Measurements from ENCODE around the gene PI4KA. TPM values are rescaled to one million over a fixed set of nuclear protein-coding genes. Genes with fewer than 3 reads are reported as not detected.

PI4KA gene
- total RNA-seq, 1 donor from 2014 or later = 40.5 TPM

DNA sequence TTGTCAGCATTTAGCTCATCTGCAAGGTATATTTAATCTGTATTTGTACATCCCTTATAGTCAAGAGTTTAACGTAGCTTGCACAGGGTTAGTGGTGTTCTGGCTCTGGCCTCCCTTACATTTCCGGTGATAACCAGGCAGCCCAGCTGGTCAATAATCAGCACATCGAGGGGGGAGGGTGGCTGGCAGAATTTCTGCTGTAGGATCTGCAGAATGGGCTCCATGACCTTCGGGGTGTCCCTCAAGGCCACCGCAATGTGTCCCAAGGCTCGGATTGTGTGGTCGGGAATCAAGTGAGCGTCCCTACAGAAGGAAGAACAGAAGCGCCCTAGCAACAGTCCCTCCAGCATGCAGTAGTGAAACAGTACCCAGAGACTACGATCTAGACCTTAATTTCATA, 59.6 kb downstream of the PI4KA start:
- DNase-seq = no peak
- Histone ChIP-seq H3K27me3 (ENCODE audit: low read depth) (no peaks in the 10 kb centered on the region), H3K4me3 (no peak overlapping the region), H3K4me1 (no peaks in the 10 kb centered on the region), H3K9me3 (replicated peaks) (no peaks in the 10 kb centered on the region), H3K36me3 (peaks cover 92% of the 10 kb centered on the region), H3K27ac (replicated peaks) (no peak overlapping the region)
- TF ChIP-seq, protein P1, sequence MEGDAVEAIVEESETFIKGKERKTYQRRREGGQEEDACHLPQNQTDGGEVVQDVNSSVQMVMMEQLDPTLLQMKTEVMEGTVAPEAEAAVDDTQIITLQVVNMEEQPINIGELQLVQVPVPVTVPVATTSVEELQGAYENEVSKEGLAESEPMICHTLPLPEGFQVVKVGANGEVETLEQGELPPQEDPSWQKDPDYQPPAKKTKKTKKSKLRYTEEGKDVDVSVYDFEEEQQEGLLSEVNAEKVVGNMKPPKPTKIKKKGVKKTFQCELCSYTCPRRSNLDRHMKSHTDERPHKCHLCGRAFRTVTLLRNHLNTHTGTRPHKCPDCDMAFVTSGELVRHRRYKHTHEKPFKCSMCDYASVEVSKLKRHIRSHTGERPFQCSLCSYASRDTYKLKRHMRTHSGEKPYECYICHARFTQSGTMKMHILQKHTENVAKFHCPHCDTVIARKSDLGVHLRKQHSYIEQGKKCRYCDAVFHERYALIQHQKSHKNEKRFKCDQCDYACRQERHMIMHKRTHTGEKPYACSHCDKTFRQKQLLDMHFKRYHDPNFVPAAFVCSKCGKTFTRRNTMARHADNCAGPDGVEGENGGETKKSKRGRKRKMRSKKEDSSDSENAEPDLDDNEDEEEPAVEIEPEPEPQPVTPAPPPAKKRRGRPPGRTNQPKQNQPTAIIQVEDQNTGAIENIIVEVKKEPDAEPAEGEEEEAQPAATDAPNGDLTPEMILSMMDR (IDR thresholded peaks at IDR 0.05; ENCODE audit: borderline replicate concordance) = no peak
- intact Hi-C loops (cut with micrococcal nuclease) = no loop called here

DNA sequence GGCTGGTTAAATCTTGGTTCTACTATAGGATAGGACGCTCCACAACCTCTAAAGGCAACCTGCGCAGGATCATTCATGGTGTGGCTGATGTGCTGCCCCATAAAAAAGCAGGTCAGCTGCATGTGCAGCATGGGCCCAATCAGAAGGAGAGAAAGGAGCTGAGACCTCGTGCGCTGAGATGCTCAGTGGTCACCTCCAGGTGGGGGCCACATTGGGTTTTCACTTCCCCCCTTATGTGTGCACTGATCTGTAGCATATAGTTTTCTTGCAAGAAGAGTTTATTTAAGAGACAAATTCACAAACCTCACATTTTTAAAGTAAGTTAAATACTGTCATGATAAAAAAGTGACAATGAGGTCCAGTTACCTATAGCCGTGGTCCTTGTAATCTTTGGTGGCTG, 60.4 kb downstream of the PI4KA start:
- TF ChIP-seq, protein P1 (IDR thresholded peaks at IDR 0.05; ENCODE audit: borderline replicate concordance) = no peak
- DNase-seq = no peak
- Histone ChIP-seq H3K4me3 (no peak overlapping the region), H3K9me3 (replicated peaks) (no peaks in the 10 kb centered on the region), H3K27ac (replicated peaks) (no peak overlapping the region), H3K36me3 (peaks cover 84% of the 10 kb centered on the region), H3K27me3 (ENCODE audit: low read depth) (no peaks in the 10 kb centered on the region), H3K4me1 (no peaks in the 10 kb centered on the region)
- intact Hi-C loops (cut with micrococcal nuclease) = no loop called here

DNA sequence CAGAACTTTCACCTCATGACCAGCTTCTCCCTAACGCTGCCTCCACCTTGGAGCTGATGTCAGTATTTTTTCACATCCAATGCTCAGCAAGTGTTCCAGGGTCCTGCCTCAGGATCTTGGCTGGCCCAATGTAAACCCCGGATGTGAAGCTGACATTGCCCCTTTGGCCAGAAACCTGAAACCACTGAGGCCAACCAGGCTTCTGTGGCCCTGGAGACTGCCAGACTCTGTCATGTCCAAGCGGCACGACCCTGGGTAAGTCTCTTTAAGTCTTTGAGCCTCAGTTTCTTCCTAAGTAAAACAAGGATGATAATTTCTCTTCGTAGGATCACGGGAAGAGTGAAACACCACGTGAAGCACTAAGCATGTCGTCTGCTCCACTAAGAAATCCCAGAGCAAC, 61.9 kb downstream of the PI4KA start:
- no peaks in the 10 kb centered on the region for H3K4me1 ChIP-seq
- H3K27ac ChIP-seq (replicated peaks) = no peak overlapping the region
- H3K4me3 ChIP-seq = no peak overlapping the region
- TF ChIP-seq, protein P1 (IDR thresholded peaks at IDR 0.05; ENCODE audit: borderline replicate concordance) = no peak
- H3K27me3 ChIP-seq (ENCODE audit: low read depth) = no peaks in the 10 kb centered on the region
- DNase-seq = no peak
- H3K36me3 ChIP-seq = peaks cover 83% of the 10 kb centered on the region
- H3K9me3 ChIP-seq (replicated peaks) = no peaks in the 10 kb centered on the region
- intact Hi-C loops (cut with micrococcal nuclease) = no loop called here

DNA sequence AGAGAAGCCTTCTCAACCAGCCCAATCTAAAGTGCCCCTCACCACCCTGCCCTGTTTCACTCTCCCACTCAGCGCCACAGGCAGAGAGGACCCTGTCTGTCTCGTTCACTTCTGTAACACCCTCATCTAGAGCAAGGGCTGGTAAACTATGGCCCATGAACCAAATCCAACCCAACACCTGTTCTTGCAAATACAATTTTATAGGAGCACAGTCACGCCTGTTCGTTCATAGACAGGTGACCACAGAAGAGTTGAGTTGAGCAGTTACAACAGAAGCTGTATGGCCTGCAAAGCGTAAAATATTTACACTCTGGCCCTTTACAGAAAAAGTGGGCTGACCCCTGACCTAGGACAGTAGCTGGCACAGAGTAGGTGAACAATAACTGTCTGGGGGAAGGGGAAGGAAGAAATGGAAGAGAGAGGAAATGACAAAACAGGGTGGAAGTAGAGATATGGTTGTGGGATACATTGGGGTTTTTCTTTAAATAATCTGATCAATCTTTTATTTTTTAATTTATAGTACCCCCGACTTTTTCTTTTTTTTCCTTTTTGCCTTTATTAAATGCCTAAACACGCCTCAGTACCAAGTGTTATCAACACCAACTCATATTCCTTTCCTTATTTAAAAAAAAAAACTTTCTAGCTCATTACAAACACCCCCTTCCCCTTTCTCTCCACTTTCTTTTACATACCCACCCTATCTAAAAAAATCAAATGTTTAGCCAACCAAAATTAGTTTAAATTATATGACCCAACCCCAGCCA, 63.8 kb downstream of the PI4KA start:
- no peaks in the 10 kb centered on the region for H3K4me1 ChIP-seq
- H3K9me3 ChIP-seq (replicated peaks) = no peaks in the 10 kb centered on the region
- no peak for DNase-seq
- H3K27ac ChIP-seq (replicated peaks) = no peak overlapping the region
- intact Hi-C loops (cut with micrococcal nuclease) = no loop called here
- TF ChIP-seq, protein P1 (IDR thresholded peaks at IDR 0.05; ENCODE audit: borderline replicate concordance) = no peak
- H3K36me3 ChIP-seq = peaks cover 74% of the 10 kb centered on the region
- no peak overlapping the region for H3K4me3 ChIP-seq
- no peaks in the 10 kb centered on the region for H3K27me3 ChIP-seq (ENCODE audit: low read depth)

DNA sequence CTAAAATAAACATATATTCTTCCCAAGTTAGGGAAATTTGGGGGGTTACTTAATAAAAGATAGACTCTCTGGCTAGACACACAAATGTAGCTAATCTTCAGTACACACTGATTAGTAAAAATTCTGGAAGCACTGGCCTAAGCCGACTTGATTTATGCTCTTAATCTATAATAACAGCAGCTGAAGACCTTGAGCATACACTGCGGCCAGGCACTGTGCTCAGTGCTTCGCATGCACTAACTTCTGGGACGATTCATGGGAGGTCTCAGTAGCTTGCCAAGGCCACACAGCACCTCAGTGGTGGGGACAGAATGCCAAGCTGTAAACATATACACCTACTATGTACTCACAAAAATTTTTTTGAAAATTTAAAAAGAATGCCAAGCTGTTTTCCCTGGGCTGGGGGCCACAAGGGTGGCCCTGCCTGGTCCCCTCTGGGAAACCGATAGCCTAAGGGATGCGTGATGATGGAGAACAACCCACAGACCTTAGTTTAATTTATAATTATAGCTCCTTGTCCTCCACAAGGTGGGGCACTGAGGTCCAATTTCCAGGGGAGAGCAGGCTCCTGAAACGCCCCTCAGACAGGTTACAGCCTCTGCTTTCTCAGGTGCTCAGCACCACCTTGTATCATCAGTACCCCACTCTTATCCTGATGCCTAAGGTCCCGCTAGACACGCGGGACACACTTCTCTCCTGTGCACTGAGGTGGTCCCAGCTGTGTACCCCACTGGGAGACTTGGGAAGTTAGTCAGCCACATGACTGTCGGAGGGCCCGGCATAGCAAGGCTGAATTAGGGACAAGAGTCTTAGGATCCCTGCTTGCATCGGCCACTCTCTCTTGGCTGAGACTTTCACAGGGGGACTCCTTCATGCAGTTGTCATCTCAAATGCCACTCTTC, 64.6 kb downstream of the PI4KA start:
- H3K9me3 ChIP-seq (replicated peaks) = no peaks in the 10 kb centered on the region
- H3K4me3 ChIP-seq = no peak overlapping the region
- TF ChIP-seq, protein P1 (IDR thresholded peaks at IDR 0.05; ENCODE audit: borderline replicate concordance) = no peak
- H3K36me3 ChIP-seq = peaks cover 73% of the 10 kb centered on the region
- no peaks in the 10 kb centered on the region for H3K27me3 ChIP-seq (ENCODE audit: low read depth)
- no peak overlapping the region for H3K27ac ChIP-seq (replicated peaks)
- no peaks in the 10 kb centered on the region for H3K4me1 ChIP-seq
- DNase-seq = no peak
- intact Hi-C loops (cut with micrococcal nuclease) = no loop called here

All from left ventricle myocardium inferior (tissue), 1 donor.